OCI-LY7 (cell line): Measurements from ENCODE around the gene TP53I11. TPM values are rescaled to one million over a fixed set of nuclear protein-coding genes. Genes with fewer than 3 reads are reported as not detected.

Source experiments
- BruUV-seq: library from RNA; stranded (reverse); fragments of 400-500 nt; replicated peaks from 2 replicates; lab custom pipeline; 2021; lab: Mats Ljungman, UMichigan
- CTCF ChIA-PET: fragments of 300-600 bp; sonication (Branson Sonifier 250); formaldehyde crosslinking; loops from one replicate; lab custom pipeline; 2022; ENCODE audit warnings: antibody characterized with exemption; ENCODE audit not compliant: unreplicated experiment; lab: Charles Lee
- POLR2A ChIA-PET: fragments of 300-600 bp; sonication (Branson Sonifier 250); formaldehyde crosslinking; loops from one replicate; lab custom pipeline; 2022; ENCODE audit warnings: antibody characterized with exemption; lab: Charles Lee
- DNase-seq: peaks from one replicate; pipeline ENCODE4 v3.0.0-alpha.2; 2015; ENCODE audit warnings: low spot score
- H2AFZ ChIP-seq: fragments of 200-600 bp; sonication (generic), shearing (Covaris generic); 2 replicates; pipeline ENCODE4 v1.6.1; 2014; ENCODE audit warnings: mild to moderate bottlenecking, antibody characterized with exemption, low read length, moderate library complexity
- H3K27ac ChIP-seq: fragments of 200-600 bp; sonication (generic); 2 replicates; pipeline ENCODE4 v1.5.1; 2014; ENCODE audit warnings: mixed run types, low read depth, mild to moderate bottlenecking, moderate library complexity, low read length, inconsistent platforms; ENCODE audit not compliant: poor library complexity, severe bottlenecking
- H3K36me3 ChIP-seq: fragments of 200-600 bp; sonication (generic); 2 replicates; pipeline ENCODE4 v1.6.1; 2014; ENCODE audit warnings: mild to moderate bottlenecking, antibody characterized with exemption, low read length, moderate library complexity, mixed read lengths; ENCODE audit not compliant: insufficient read depth
- H3K4me1 ChIP-seq: fragments of 200-600 bp; sonication (generic); 2 replicates; pipeline ENCODE4 v1.5.1; 2014; ENCODE audit warnings: mild to moderate bottlenecking, low read length; ENCODE audit not compliant: insufficient read depth, poor library complexity, severe bottlenecking
- H3K4me2 ChIP-seq: fragments of 200-600 bp; sonication (generic); 2 replicates; pipeline ENCODE4 v1.6.1; 2014; ENCODE audit warnings: mild to moderate bottlenecking, low read length
- H3K4me3 ChIP-seq: fragments of 200-600 bp; sonication (generic); 2 replicates; pipeline ENCODE4 v1.5.1; 2014; ENCODE audit warnings: mild to moderate bottlenecking, low read depth, low read length; ENCODE audit not compliant: poor library complexity, severe bottlenecking
- H3K79me2 ChIP-seq: fragments of 200-600 bp; sonication (generic); 2 replicates; pipeline ENCODE4 v1.6.1; 2016; ENCODE audit warnings: low read depth, mild to moderate bottlenecking, low read length, moderate library complexity, mixed read lengths; ENCODE audit not compliant: insufficient read depth
- H3K9me2 ChIP-seq: fragments of 200-600 bp; sonication (generic); 2 replicates; pipeline ENCODE4 v1.6.1; 2016; ENCODE audit warnings: mild to moderate bottlenecking, low read length, mixed read lengths; ENCODE audit not compliant: insufficient read depth
- H3K9me3 ChIP-seq: fragments of 200-600 bp; sonication (generic); 2 replicates; pipeline ENCODE4 v1.6.1; 2014; ENCODE audit warnings: mild to moderate bottlenecking, mixed run types, low read length, mixed read lengths
- H4K20me1 ChIP-seq: fragments of 200-600 bp; sonication (generic); 2 replicates; pipeline ENCODE4 v1.6.1; 2014; ENCODE audit warnings: mild to moderate bottlenecking, antibody characterized with exemption, low read length, moderate library complexity, mixed read lengths; ENCODE audit not compliant: insufficient read depth
- CTCF ChIP-seq: fragments of 200-600 bp; sonication (generic); conservative IDR thresholded peaks from 2 replicates; pipeline ENCODE4 v1.5.1; 2014; ENCODE audit warnings: mild to moderate bottlenecking, antibody characterized with exemption, low read length, moderate library complexity, mixed read lengths
- EZH2phosphoT487 ChIP-seq: fragments of 200-600 bp; sonication (generic); IDR thresholded peaks from 2 replicates; pipeline ENCODE4 v1.6.1; 2018; ENCODE audit warnings: low read depth, borderline replicate concordance, mild to moderate bottlenecking, mixed run types, antibody characterized with exemption, low read length, moderate library complexity, mixed read lengths
- intact Hi-C: fragments of 100-400 bp; cut with micrococcal nuclease; formaldehyde crosslinking; loops from one replicate; pipeline ENCODE4 v1.10.0; 2022; ENCODE audit not compliant: unreplicated experiment
- total RNA-seq, 2 experiments: library from RNA; depleted of rRNA in 1 of 2; stranded (reverse); fragments of >200 nt in 1 of 2; shearing (Covaris generic) in 1 of 2; gene quantifications; 2 replicates each; pipeline ENCODE4 v1.2.3, GENCODE V29; 2014 to 2022

The TP53I11 gene
- total RNA-seq, 2 experiments from 2014 or later: 0.25 to 0.51 TPM

- Histone ChIP-seq H3K4me2 (no peak overlapping the region), H3K36me3 (no peaks in the 10 kb centered on the region), H2AFZ (no peak overlapping the region), H3K4me1 (peaks cover 10% of the 10 kb centered on the region), H3K4me3 (no peak overlapping the region), H4K20me1 (no peaks in the 10 kb centered on the region), H3K9me2 (no peaks in the 10 kb centered on the region), H3K9me3 (no peaks in the 10 kb centered on the region), H3K79me2 (no peaks in the 10 kb centered on the region), H3K27ac (no peak overlapping the region)
- ChIA-PET POLR2A (no interaction called here), CTCF (interaction anchor here (0.5 kb wide), 1 partner anchor 85 kb away, joined by 6 read pairs; no protein-coding TSS in a partner anchor)
- no TSS peak for BruUV-seq
- intact Hi-C loops: no loop called here
- no peak for DNase-seq
- TF ChIP-seq EZH2phosphoT487 (no peak), CTCF (no peak)
Measured at GRCh38 chr11:44990665-44991064, 40.0 kb upstream of the TP53I11 start.

GRCh38 chr11:44989831-44990566, 39.3 kb upstream of the TP53I11 start:
- no TSS peak for BruUV-seq
- H3K4me1 ChIP-seq: peaks cover 10% of the 10 kb centered on the region

More at GRCh38 chr11:44989831-44990566, 39.3 kb upstream of the TP53I11 start:
- no peak for DNase-seq
- Histone ChIP-seq H3K4me3 (no peak overlapping the region), H3K79me2 (no peaks in the 10 kb centered on the region), H2AFZ (no peak overlapping the region), H4K20me1 (no peaks in the 10 kb centered on the region), H3K9me3 (no peaks in the 10 kb centered on the region), H3K9me2 (no peaks in the 10 kb centered on the region), H3K36me3 (no peaks in the 10 kb centered on the region), H3K4me2 (no peak overlapping the region), H3K27ac (no peak overlapping the region)
- CTCF ChIA-PET: interaction anchor here (0.5 kb wide), 1 partner anchor 86 kb away, joined by 6 read pairs; no protein-coding TSS in a partner anchor
- POLR2A ChIA-PET: no interaction called here
- intact Hi-C loops: no loop called here
- TF ChIP-seq EZH2phosphoT487 (no peak), CTCF (no peak)
